Stimulated activated CD4-positive, alpha-beta T cell treated with anti-CD3 and anti-CD28 coated beads, TNF-alpha, amount 100 ng/mL, for 48 hours (primary cell): ENCODE results near the gene NPAS3.

ENCODE experiments used
- DNase-seq, 3 donors: peaks; one replicate each; pipeline ENCODE4 v3.0.0-alpha.2; 2020; ENCODE audit warnings: low read depth in 3 of 3

The NPAS3 gene

GRCh38 chr14:33676891-33677290 is 738.2 kb downstream of the NPAS3 start:
- DNase-seq = no peak

- DNase-seq = no peak
These were observed 739.3 kb downstream of the NPAS3 start for GRCh38 chr14:33678005-33678404.

- no peak for DNase-seq
These were observed 740.3 kb downstream of the NPAS3 start for GRCh38 chr14:33679025-33679424.

GRCh38 chr14:33679461-33680225 is 741.0 kb downstream of the NPAS3 start:
- DNase-seq = no peak

GRCh38 chr14:33680873-33681272 is 742.2 kb downstream of the NPAS3 start:
- no peak for DNase-seq

GRCh38 chr14:33682760-33683159 is 744.1 kb downstream of the NPAS3 start:
- no peak for DNase-seq

GRCh38 chr14:33685026-33685425 is 746.3 kb downstream of the NPAS3 start:
- no peak for DNase-seq

GRCh38 chr14:33685698-33686097 is 747.0 kb downstream of the NPAS3 start:
- DNase-seq = no peak

GRCh38 chr14:33686218-33686617 is 747.5 kb downstream of the NPAS3 start:
- DNase-seq = no peak

GRCh38 chr14:33686856-33687255 is 748.2 kb downstream of the NPAS3 start:
- no peak for DNase-seq

- DNase-seq = no peak
These were observed 751.0 kb downstream of the NPAS3 start for GRCh38 chr14:33689680-33690079.

- no peak for DNase-seq
These were observed 753.2 kb downstream of the NPAS3 start for GRCh38 chr14:33691907-33692306.

GRCh38 chr14:33692762-33693161 is 754.1 kb downstream of the NPAS3 start:
- no peak for DNase-seq

- DNase-seq = no peak
These were observed 754.6 kb downstream of the NPAS3 start for GRCh38 chr14:33693237-33693636.

GRCh38 chr14:33696165-33696564 is 757.5 kb downstream of the NPAS3 start:
- DNase-seq = no peak

- no peak for DNase-seq
These were observed 760.8 kb downstream of the NPAS3 start for GRCh38 chr14:33699300-33699983.

GRCh38 chr14:33700052-33700451 is 761.4 kb downstream of the NPAS3 start:
- DNase-seq = no peak

GRCh38 chr14:33702293-33702692 is 763.6 kb downstream of the NPAS3 start:
- no peak for DNase-seq

- no peak for DNase-seq
These were observed 765.8 kb downstream of the NPAS3 start for GRCh38 chr14:33704481-33704880.

GRCh38 chr14:33705490-33705889 is 766.8 kb downstream of the NPAS3 start:
- DNase-seq = no peak

- DNase-seq = no peak
These were observed 769.0 kb downstream of the NPAS3 start for GRCh38 chr14:33707716-33708115.

GRCh38 chr14:33709283-33709682 is 770.6 kb downstream of the NPAS3 start:
- DNase-seq = no peak

GRCh38 chr14:33709711-33710110 is 771.0 kb downstream of the NPAS3 start:
- no peak for DNase-seq
